ENCODE results near the gene SLC1A2.

DNA sequence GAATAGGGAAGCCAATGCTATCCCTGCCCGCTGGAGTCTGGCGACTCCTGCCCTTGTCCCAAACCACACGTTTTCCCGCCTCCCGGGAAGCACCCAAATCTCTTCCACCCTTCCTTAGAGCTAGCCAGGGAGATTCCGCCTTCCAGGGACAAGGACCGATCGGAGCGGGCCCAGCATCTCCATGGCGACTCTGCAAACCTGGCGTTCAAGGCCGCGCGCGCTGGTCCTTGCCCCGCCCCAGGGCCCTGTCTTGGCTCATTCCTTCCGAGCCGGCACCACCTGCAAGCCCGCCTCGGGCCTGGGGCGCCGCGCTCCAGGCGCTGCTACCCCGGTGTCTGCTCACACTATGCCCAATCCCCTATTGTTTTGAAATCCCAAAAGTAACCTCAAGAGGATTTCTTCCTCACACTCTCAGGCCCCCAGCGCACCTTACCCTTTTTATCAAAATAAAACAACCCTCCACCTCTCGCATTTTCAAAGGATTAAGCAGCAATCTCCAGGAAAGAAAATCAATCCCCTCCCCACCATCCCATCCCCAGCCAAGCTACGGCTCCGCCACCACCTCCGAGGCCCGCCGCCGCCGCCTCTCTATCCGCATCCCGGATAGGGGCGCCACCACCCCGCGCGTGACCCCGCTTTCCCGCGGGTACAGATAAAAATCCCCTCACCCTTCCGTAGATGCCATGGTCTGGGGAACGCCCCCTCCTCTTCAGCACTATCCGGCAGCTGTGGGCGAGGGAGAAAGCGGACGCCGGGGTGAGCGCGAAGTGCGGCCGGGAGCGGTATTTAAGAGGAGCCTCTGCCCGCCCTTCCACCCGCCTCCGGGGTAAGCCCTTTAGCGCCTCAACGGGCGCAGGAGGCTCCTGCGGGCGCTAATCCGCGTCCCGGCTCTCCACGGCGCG is 825 bp downstream of the SLC1A2 start:
- no peak for TF ChIP-seq POLR2AphosphoS5 (IDR thresholded peaks at IDR 0.05; ENCODE audit: low read depth)
- TF ChIP-seq, protein P1, sequence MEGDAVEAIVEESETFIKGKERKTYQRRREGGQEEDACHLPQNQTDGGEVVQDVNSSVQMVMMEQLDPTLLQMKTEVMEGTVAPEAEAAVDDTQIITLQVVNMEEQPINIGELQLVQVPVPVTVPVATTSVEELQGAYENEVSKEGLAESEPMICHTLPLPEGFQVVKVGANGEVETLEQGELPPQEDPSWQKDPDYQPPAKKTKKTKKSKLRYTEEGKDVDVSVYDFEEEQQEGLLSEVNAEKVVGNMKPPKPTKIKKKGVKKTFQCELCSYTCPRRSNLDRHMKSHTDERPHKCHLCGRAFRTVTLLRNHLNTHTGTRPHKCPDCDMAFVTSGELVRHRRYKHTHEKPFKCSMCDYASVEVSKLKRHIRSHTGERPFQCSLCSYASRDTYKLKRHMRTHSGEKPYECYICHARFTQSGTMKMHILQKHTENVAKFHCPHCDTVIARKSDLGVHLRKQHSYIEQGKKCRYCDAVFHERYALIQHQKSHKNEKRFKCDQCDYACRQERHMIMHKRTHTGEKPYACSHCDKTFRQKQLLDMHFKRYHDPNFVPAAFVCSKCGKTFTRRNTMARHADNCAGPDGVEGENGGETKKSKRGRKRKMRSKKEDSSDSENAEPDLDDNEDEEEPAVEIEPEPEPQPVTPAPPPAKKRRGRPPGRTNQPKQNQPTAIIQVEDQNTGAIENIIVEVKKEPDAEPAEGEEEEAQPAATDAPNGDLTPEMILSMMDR (IDR thresholded peaks at IDR 0.05; ENCODE audit: insufficient read depth, low read length): no peak
- no peak for TF ChIP-seq GABPA (IDR thresholded peaks at IDR 0.05; ENCODE audit: low read depth)
- TF ChIP-seq REST (IDR thresholded peaks at IDR 0.05; ENCODE audit: insufficient replicate concordance, low read depth): no peak
